CD14-positive monocyte (primary cell): ENCODE results near the gene SKA3. TPM values are rescaled to one million over a fixed set of nuclear protein-coding genes. Genes with fewer than 3 reads are reported as not detected.
A peak's percentile ranks its signal among the peaks of the same experiment; 100 is the strongest.
"Not testable (repeated sequence)": the region's sequence is repeated elsewhere in the genome, so short reads cannot be mapped to it uniquely, and the experiment has no call there.

Experiments used
- DNase-seq, 3 donors: peaks; one replicate each; pipeline ENCODE4 v3.0.0-alpha.2; 2011 to 2022
- H2AFZ ChIP-seq: 2 replicates; pipeline ENCODE4 v1.6.0; 2012; ENCODE audit warnings: mild to moderate bottlenecking, low read depth, low read length, inconsistent platforms; ENCODE audit not compliant: insufficient read depth, poor library complexity, severe bottlenecking
- H3K27ac ChIP-seq, 2 donors: 1 replicate in 1 of 2; 2 replicates in 1 of 2; pipeline ENCODE4 v1.5.1; 2012 to 2013; ENCODE audit warnings: low read length in 2 of 2, control low read depth in 1 of 2, inconsistent platforms in 1 of 2, low read depth in 1 of 2, mild to moderate bottlenecking in 1 of 2
- H3K27me3 ChIP-seq, 2 donors: one replicate each; pipeline versions ENCODE4 v1.6.0 to v1.6.1; 2011 to 2013; ENCODE audit warnings: low read length in 2 of 2; ENCODE audit not compliant: control insufficient read depth in 2 of 2, insufficient read depth in 2 of 2
- H3K36me3 ChIP-seq, 2 donors: replicated peaks in 1 of 2; 1 replicate in 1 of 2; 2 replicates in 1 of 2; pipeline versions ENCODE4 v1.5.1 to v1.6.1; 2012 to 2013; ENCODE audit warnings: low read length in 2 of 2, control low read depth in 1 of 2, inconsistent platforms in 1 of 2, mild to moderate bottlenecking in 1 of 2; ENCODE audit not compliant: insufficient read depth in 2 of 2, control insufficient read depth in 1 of 2
- H3K4me1 ChIP-seq, 2 donors: 1 replicate in 1 of 2; 2 replicates in 1 of 2; pipeline versions ENCODE4 v1.5.1 to v1.6.1; 2012 to 2013; ENCODE audit warnings: low read length in 2 of 2, control low read depth in 1 of 2, inconsistent platforms in 1 of 2, mild to moderate bottlenecking in 1 of 2, moderate library complexity in 1 of 2; ENCODE audit not compliant: insufficient read depth in 2 of 2, control insufficient read depth in 1 of 2
- H3K4me2 ChIP-seq: replicated peaks from 2 replicates; pipeline ENCODE3; 2012; ENCODE audit warnings: low read length, moderate library complexity, mild to moderate bottlenecking; ENCODE audit not compliant: poor library complexity, severe bottlenecking; ENCODE audit errors: extremely low read depth
- H3K4me3 ChIP-seq, 3 experiments: fragments of 200-600 bp in 1 of 3; sonication (generic) in 1 of 3; replicated peaks in 1 of 3; 1 replicate in 2 of 3; 2 replicates in 1 of 3; pipeline ENCODE4 v1.5.1; 2011 to 2013; ENCODE audit warnings: low read length in 3 of 3, mild to moderate bottlenecking in 3 of 3, control low read depth in 2 of 3, low read depth in 2 of 3, inconsistent platforms in 1 of 3, moderate library complexity in 1 of 3
- H3K79me2 ChIP-seq: 2 replicates; pipeline ENCODE4 v1.6.0; 2012; ENCODE audit warnings: mild to moderate bottlenecking, control low read depth, inconsistent platforms, low read length, moderate library complexity; ENCODE audit not compliant: insufficient read depth
- H3K9ac ChIP-seq: 2 replicates; pipeline ENCODE4 v1.6.0; 2017; ENCODE audit warnings: low read length, mild to moderate bottlenecking; ENCODE audit not compliant: insufficient read depth, poor library complexity, severe bottlenecking
- H3K9me3 ChIP-seq, 2 donors: replicated peaks in 1 of 2; 1 replicate in 1 of 2; 2 replicates in 1 of 2; pipeline versions ENCODE4 v1.5.1 to v1.6.1; 2012 to 2013; ENCODE audit warnings: low read length in 2 of 2, control low read depth in 1 of 2; ENCODE audit not compliant: control insufficient read depth in 1 of 2, insufficient read depth in 1 of 2
- H4K20me1 ChIP-seq: 2 replicates; pipeline ENCODE4 v1.6.0; 2012; ENCODE audit warnings: mild to moderate bottlenecking, low read length, control low read depth, moderate library complexity; ENCODE audit not compliant: insufficient read depth
- H3K27ac Mint-ChIP-seq, 7 donors: one replicate each; pipeline ENCODE4 v1.8.0; 2020; ENCODE audit warnings: mild to moderate bottlenecking in 7 of 7, mixed read lengths in 7 of 7, moderate library complexity in 6 of 7, inconsistent platforms in 2 of 7
- H3K27me3 Mint-ChIP-seq, 3 donors: one replicate each; pipeline ENCODE4 v1.8.0; 2021 to 2022; ENCODE audit warnings: low read depth in 3 of 3, mild to moderate bottlenecking in 3 of 3, mixed read lengths in 3 of 3, moderate library complexity in 3 of 3, inconsistent platforms in 1 of 3
- H3K36me3 Mint-ChIP-seq, 2 donors: one replicate each; pipeline ENCODE4 v1.8.0; 2020; ENCODE audit warnings: mixed read lengths in 2 of 2, inconsistent platforms in 1 of 2, mild to moderate bottlenecking in 1 of 2
- H3K4me1 Mint-ChIP-seq: one replicate; pipeline ENCODE4 v1.8.0; 2020; ENCODE audit warnings: mild to moderate bottlenecking, mixed read lengths
- H3K4me3 Mint-ChIP-seq, 2 donors: one replicate each; pipeline ENCODE4 v1.8.0; 2020; ENCODE audit warnings: mild to moderate bottlenecking in 2 of 2, mixed read lengths in 2 of 2, moderate library complexity in 1 of 2
- H3K9me3 Mint-ChIP-seq, 7 donors: one replicate each; pipeline ENCODE4 v1.8.0; 2020 to 2022; ENCODE audit warnings: mixed read lengths in 7 of 7, mild to moderate bottlenecking in 6 of 7, moderate library complexity in 6 of 7, inconsistent platforms in 2 of 7
- WGBS: methylation state at CpG from one replicate; pipeline ENCODE4 v1.1.5; 2013; ENCODE audit warnings: missing lambda C conversion rate; ENCODE audit not compliant: insufficient coverage; 5-methylcytosine and 5-hydroxymethylcytosine counted together
- intact Hi-C, 2 donors: fragments of 100-400 bp; cut with micrococcal nuclease; formaldehyde crosslinking; loops; one replicate each; pipeline versions ENCODE4 v1.15.0 to v1.15.1; 2023
- polyA plus RNA-seq, 3 donors: library from polyadenylated mRNA; depleted of rRNA in 1 of 3; unstranded in 2 of 3; stranded (reverse) in 1 of 3; fragments of 300-500 nt in 2 of 3; fragments of >200 nt in 1 of 3; fragmentation: Illumina TruSeq in 2 of 3; gene quantifications; 1 replicate in 2 of 3; 2 replicates in 1 of 3; pipeline ENCODE4 v1.2.3, GENCODE V29; 2012 to 2021
- TF ChIP-seq, protein P1 (sequence below): fragments of 200-600 bp; IDR thresholded peaks from one replicate; pipeline ENCODE4 v1.8.0; 2022; ENCODE audit warnings: antibody characterized with exemption, mild to moderate bottlenecking

Gene SKA3
- polyA plus RNA-seq, 3 donors: 0.12 to 2.5 (median 0.49) TPM

DNA sequence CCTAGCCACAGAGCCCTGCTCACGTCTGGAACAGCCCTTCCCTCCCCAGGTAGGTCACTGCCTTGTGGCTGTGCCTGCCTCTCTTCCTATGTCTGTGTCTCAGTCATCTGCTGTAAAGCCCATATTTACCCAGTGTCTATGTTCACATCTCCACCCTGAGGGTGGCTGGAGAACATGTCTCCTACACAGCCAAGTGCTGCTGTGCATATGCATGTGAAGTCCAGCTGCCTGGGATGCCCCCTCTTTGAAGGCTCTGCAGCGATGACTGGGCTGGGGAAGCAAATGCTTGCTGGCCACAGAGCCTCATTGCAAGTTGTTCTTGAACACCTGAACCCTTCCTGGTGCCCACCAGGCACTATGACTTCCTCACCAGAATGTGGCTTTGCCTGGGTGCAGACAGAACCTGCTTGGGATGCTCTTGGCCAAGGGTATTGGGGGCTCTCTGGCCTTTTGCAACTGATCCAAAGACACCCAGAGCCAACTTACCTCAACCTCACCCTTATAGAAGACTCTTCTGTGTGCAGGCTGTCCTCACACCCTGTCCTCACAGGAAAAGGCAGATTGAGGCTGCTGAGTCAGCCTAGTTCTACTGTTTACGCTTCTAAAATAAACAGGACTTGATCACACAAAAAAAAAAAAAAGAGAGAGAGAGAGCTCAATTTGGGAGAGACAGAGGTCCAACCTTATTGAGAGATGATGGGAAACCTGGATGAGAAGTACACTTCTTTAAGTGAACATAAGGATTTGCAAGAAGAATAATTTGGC lies 26.6 kb upstream of the SKA3 start:
- Mint-ChIP-seq H3K4me3 (no peak overlapping the region), H3K9me3 (peaks cover 7 to 24% (median 15%) of the 10 kb centered on the region in 7 donors), H3K36me3 (no peaks in the 10 kb centered on the region), H3K27me3 (peaks cover 0 to 5% (median 0%) of the 10 kb centered on the region in 3 donors), H3K27ac (peak overlapping the region in 1 of 7 donors; percentile 69), H3K4me1 (peaks cover 1% of the 10 kb centered on the region)
- TF ChIP-seq, protein P1, sequence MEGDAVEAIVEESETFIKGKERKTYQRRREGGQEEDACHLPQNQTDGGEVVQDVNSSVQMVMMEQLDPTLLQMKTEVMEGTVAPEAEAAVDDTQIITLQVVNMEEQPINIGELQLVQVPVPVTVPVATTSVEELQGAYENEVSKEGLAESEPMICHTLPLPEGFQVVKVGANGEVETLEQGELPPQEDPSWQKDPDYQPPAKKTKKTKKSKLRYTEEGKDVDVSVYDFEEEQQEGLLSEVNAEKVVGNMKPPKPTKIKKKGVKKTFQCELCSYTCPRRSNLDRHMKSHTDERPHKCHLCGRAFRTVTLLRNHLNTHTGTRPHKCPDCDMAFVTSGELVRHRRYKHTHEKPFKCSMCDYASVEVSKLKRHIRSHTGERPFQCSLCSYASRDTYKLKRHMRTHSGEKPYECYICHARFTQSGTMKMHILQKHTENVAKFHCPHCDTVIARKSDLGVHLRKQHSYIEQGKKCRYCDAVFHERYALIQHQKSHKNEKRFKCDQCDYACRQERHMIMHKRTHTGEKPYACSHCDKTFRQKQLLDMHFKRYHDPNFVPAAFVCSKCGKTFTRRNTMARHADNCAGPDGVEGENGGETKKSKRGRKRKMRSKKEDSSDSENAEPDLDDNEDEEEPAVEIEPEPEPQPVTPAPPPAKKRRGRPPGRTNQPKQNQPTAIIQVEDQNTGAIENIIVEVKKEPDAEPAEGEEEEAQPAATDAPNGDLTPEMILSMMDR: no peak
- Histone ChIP-seq H3K4me1 (no peaks in the 10 kb centered on the region), H3K79me2 (no peaks in the 10 kb centered on the region), H3K4me2 (no peak overlapping the region), H2AFZ (no peak overlapping the region), H3K9ac (no peak overlapping the region), H3K27ac (no peak overlapping the region), H3K36me3 (no peaks in the 10 kb centered on the region), H4K20me1 (no peaks in the 10 kb centered on the region), H3K9me3 (peaks cover 0 to 12% of the 10 kb centered on the region in 2 donors), H3K4me3 (no peak overlapping the region), H3K27me3 (no peaks in the 10 kb centered on the region)
- intact Hi-C loops: no loop called here
- 89% methylated on average over 1 of the region's 3 CpGs for WGBS
- no peak for DNase-seq

DNA sequence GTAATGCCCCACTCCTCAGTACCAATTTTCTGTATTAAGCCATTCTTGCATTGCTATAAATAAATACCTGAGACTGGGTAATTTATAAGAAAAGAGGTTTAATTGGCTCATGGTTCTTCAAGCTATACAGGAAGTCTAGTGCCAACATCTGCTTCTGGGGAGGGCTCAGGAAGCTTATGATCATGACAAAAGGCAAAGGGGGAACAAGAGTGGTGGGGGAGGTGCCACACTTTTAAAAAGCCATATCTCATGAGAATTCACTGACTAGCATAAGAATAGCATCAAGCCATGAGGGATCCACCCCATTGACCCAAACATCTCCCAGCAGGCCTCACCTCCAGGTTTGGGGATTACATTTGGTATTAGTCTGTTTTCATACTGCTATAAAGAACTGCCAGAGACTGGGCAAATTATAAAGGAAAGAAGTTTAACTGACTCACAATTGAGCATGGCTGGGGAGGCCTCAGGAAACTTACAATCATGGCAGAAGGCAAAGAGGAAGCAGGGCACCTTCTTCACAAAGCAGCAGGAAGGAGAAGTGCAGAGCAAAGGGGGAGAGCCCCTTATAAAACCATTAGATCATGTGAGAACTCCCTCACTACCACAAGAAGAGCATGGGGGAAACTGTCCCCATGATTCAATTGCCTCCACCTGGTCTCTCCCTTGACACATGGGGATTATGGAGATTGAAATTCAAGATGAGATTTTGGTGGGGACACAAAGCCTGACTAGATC lies 25.3 kb upstream of the SKA3 start:
- H3K9ac ChIP-seq, H3K4me1 ChIP-seq, H3K27ac ChIP-seq, H3K4me2 ChIP-seq, H3K4me3 ChIP-seq, H3K79me2 ChIP-seq, H3K36me3 Mint-ChIP-seq, H3K27me3 ChIP-seq, intact Hi-C loops, H3K36me3 ChIP-seq, DNase-seq, H3K4me1 Mint-ChIP-seq, H3K4me3 Mint-ChIP-seq, H3K27ac Mint-ChIP-seq, H2AFZ ChIP-seq, H3K27me3 Mint-ChIP-seq, H4K20me1 ChIP-seq: not testable (repeated sequence)
- peaks cover 7 to 24% (median 15%) of the 10 kb centered on the region in 7 donors for H3K9me3 Mint-ChIP-seq
- H3K9me3 ChIP-seq: peaks cover 0 to 12% of the 10 kb centered on the region in 2 donors

DNA sequence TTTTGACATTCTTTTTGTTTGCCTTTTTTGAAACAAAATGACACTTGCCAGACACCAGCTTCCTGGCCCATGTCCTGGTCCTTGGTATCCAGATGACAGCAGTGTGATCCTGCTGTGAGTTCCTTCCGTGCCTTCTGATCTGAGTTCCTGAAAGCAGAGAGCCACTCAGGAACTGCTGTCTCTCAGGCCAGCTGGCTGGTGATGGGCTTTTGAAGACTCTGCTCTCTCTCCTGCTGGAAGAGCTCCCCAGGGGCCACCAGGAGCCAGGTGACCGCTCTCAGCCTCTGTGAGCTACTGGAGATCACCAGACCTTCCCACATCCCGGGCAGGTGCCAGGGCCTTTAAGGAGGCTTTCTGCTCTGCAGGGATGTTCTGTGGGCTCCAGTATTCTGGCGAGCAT lies 22.0 kb upstream of the SKA3 start:
- DNase-seq, H3K79me2 ChIP-seq, H3K4me1 Mint-ChIP-seq, H3K27ac Mint-ChIP-seq, H3K4me1 ChIP-seq, H3K4me3 ChIP-seq, H3K27me3 ChIP-seq, H3K4me2 ChIP-seq, H3K9ac ChIP-seq, H3K36me3 ChIP-seq, H4K20me1 ChIP-seq, H3K27ac ChIP-seq, H3K27me3 Mint-ChIP-seq, H2AFZ ChIP-seq, intact Hi-C loops, H3K4me3 Mint-ChIP-seq, H3K36me3 Mint-ChIP-seq: not testable (repeated sequence)
- WGBS: 50% methylated on average over 1 of the region's 4 CpGs
- H3K9me3 Mint-ChIP-seq: peaks cover 7 to 22% (median 15%) of the 10 kb centered on the region in 7 donors
- peaks cover 0 to 12% of the 10 kb centered on the region in 2 donors for H3K9me3 ChIP-seq
